Measurements from ENCODE around the gene TRIM29.
"Not testable (repeated sequence)": the region's sequence is repeated elsewhere in the genome, so short reads cannot be mapped to it uniquely, and the experiment has no call there.

TRIM29 gene, protein sequence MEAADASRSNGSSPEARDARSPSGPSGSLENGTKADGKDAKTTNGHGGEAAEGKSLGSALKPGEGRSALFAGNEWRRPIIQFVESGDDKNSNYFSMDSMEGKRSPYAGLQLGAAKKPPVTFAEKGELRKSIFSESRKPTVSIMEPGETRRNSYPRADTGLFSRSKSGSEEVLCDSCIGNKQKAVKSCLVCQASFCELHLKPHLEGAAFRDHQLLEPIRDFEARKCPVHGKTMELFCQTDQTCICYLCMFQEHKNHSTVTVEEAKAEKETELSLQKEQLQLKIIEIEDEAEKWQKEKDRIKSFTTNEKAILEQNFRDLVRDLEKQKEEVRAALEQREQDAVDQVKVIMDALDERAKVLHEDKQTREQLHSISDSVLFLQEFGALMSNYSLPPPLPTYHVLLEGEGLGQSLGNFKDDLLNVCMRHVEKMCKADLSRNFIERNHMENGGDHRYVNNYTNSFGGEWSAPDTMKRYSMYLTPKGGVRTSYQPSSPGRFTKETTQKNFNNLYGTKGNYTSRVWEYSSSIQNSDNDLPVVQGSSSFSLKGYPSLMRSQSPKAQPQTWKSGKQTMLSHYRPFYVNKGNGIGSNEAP

DNA sequence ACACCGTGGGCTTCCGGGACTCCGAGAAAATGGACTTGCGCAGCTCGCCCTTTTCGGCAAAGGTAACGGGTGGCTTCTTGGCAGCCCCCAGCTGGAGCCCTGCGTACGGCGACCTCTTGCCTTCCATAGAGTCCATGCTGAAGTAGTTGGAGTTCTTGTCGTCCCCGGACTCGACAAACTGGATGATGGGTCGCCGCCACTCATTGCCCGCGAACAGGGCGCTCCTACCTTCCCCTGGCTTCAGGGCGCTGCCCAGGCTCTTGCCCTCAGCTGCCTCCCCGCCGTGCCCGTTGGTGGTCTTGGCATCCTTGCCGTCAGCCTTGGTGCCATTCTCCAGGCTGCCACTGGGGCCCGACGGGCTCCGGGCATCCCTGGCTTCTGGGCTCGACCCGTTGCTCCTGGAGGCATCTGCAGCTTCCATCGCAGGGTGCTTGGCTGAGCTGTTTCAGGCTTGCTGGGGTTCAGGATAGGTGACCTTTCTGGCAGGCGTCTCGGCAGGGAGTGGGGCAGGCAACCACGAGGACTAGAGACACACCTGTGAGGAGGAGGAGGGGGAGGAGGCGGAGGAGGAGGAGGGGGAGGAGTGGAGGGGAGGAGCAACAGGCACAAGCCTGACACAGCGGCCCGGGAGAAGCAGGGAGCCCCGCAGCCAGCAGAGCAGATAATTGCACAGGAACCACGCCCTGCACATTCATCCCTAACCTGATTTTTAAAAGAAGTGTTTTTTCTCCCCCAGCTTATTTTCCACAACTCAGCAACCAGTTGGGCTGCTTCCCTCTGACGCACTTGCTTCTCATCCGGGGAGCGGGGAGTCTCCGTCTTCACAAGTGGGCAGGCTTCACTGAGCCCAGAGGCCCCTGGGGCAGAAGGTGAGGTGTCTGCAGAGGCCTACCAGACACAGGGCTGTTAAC lies at the start of gene TRIM29:
TSS of gene TRIM29 (minus strand) at position 503 of the 911 bp plus-strand sequence. CDS start at position 421, 82 bp downstream.
- DNase-seq (ENCODE audit: low spot score), result peak; percentile 0

DNA sequence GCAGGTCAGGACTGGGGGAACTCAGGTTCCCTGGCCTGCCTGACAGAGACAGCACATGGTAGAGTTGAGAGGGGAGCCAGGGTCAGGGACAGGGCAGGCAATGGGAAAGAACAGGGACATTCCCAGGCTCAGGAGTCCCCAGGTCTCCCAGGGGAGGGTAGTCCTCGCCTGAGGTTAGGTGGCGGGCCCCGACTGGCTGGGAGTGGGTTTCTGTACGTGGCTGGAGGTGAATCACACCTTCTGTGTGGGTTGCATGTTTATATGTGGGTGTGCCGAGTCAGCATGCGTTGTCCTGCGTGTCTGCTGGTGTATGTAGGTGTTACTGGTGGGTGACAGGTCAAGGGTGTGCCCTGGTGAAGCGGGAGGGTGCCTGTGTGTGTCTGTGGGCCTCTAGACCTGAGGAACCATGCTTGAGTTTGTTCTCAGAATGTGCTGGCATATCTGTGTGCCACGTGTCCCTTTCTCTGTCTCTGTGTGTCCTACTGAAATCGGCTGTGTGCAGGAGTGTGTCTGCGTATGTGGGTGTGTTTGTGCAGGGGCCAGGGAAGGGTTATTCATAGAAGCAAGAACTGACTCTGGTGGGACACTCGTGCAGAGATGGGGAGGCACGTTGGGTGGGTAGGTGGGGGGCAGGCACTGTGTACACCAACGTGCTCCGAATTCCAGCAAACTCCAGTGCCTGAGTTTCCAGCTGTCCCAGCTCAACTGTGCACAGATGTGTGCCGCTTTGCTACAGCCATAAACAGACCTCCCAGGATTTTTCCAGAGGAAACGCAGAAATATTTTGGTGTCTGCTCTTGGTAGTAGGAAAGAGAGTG lies 49.1 kb upstream of the TRIM29 start:
- no peak for DNase-seq (ENCODE audit: low spot score)

DNA sequence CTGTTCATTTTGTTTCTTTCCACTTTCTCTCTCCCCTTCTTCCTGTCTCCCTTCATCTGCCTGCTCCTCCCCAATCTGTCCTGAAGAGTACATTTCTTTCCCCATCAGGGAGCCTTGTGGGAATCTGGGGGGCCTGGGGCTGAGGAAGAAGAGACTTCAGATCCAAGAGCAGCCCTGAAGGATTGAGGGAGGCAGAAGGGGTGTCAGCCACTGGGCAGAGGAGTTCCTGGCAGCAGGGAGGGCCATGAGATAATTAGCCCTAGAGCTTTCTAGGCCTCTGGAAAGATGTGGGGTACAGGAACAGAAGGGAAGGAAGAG lies 48.5 kb upstream of the TRIM29 start:
- no peak for DNase-seq (ENCODE audit: low spot score)

DNA sequence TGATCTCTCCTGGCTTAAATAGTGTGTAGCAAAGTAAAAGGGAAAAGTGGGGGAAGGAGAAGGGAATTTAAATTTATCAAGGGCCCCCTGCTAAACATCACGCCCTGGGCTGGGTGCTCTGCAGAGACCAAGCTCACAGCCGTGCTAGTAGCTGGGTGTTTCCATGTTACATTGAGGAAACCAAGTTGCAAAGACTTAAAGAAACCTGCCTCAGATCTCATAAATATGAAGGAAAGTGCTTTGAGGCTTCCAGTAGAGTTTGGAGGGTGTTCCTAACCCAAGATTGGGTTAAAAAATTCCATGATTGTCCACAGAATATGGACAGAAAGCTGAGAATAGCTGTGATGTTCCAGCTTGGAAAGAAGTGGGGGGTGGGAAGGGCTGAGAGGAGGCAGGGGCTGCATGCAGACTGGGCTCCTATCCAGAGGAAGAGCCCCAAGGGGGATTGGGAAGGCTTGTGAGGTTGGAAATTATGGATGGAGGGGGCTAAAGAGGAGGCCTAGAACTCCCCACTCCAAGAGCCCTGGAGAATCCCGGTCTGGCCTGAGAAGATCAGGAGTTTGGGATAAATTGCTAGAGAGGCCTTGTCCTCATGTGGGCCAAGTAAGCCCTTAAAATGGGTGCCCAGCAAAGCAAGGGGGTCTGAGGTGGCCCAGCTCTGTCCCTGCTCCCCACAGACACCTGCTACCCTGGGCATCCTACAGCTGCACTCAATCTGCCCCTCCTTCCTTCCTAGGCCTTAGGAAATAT lies 48.0 kb upstream of the TRIM29 start:
- DNase-seq (ENCODE audit: low spot score), result no peak

DNA sequence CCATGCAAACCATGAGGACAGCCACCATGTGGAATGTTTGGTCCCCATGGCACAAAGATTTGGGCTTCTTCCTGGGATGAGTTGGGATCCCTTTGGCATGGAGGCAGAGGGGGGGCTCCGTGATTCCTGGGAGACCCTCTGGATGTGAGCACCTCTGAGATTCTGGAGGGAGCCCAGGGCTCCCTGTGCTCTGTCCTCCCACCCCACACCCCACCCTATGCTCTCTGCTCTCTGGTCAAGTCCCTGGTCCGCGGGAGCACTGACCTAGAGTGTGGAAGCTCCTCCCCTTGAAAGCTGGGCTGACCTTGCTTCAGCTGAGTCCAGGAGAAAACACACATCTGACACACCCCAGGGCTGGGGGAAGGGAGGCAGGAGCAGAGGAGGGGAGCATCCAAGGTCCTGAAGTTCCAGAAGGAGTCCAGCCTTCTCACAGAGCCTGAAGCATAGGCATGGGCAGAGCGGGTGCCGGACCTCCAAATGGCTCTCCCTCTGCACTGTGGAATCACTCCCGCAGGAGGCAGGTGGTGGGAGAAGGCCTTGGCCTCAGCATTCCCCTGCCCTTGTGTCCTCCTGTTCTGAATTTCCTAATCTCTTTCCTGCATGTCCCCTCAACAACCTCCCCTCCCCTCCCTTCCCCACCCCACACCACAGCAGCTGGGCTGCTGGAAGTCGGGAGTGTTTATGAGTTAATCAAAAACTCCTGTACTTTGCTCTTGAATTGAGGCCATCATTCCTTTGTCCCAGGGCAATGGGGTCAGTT lies 47.2 kb upstream of the TRIM29 start:
- no peak for DNase-seq (ENCODE audit: low spot score)

DNA sequence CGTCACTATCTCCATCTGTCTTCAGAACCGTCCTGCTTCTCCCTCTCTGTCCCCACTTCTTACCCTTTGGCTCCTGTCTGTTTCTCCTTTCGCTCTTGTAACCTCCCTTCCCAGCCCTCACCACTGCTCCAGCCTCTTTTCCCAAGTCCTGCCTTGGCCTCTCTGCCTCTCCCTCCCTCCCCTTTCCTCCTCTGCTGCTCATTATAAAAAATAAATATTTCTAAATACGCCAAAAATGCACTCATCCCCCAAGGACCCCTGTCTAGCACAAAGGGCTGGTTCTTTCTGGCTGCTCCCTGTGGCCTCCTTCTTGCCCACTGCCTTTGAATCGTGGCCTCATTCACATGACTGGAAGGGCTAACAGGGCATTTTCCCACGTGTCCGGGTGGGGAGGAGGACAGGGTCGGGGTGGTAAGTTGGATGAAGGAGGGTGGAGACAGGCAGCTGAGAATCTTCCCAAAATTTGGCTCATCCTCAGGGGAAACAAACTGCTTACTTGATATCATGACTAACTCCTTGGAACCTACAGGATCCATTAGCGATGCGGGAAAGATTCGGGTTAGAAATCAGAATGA lies 46.5 kb upstream of the TRIM29 start:
- no peak for DNase-seq (ENCODE audit: low spot score)

DNA sequence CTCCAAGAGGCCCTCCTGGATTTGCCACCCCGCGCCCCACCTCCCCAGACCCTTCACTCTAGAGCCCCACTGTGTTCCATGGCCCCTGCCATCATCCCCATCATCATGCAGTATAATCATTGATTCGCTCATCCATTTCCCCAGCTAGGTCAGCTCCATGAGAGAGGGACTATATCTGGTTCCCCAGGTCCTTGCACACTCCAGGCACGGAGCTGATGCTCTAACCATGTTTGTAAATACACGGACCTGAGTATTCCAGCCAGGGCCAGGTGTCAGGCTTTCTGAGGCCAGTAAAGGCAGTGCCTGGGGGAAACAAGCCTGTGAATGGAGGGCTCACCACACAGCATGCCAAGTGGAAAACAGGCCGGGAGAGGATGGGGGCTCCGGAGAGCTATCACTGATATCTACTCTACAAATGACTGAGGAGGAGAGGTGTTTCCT lies 45.8 kb upstream of the TRIM29 start:
- DNase-seq (ENCODE audit: low spot score), result no peak

DNA sequence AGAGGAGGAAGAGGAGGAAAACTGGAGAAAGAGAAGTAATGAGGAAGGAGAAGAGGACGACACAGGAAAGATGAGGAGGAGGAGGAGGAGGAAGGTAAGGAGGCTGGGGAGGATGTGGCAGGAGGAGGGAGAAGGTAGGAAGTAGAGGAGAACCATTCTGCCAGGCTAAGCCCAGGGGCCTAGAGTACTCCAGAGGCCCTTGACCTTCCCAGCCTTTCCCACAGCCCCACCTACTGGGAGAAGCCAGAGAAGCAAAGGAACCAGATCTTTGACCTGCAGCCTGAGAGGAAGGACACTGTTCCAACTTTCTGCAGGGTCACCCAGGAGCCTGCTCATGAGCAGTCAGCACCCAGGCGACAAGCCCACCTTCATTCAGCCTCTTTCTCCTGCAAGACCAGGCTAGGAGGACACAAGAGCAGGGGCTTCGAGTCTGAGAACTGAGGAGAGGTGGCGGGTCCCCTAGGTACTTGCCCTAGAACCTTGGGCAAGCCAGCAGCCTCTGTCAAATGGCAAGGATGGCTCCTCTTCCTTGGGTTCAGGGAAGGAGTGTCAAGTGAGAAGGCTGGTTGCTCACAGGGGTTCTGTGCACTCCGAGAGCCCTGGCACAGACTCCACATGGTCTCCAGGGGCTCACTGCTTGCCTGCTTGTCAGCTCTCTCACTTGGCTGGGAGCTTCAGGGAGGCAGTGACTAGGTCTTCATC lies 45.0 kb upstream of the TRIM29 start:
- DNase-seq (ENCODE audit: low spot score), result no peak

DNA sequence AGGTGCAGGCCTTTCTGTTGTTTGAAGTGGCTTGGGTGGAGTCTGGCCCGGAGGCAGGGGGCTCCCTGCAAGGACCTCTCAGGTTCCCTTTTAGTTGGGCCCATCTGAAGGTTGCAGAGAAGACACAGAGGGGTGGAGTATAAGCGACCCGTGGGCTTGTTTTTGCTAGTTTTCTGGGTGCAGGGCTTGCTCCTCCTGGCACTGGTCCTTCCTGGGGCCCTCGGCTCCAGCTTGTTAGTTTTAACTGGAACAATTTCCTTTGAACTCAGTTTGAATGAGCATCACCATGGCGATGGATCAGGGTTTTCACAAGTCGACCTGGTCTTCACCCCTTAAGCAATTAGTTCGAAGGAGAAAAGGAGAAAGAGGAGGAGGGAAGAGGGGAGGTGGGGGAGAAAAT lies 44.5 kb upstream of the TRIM29 start:
- no peak for DNase-seq (ENCODE audit: low spot score)

DNA sequence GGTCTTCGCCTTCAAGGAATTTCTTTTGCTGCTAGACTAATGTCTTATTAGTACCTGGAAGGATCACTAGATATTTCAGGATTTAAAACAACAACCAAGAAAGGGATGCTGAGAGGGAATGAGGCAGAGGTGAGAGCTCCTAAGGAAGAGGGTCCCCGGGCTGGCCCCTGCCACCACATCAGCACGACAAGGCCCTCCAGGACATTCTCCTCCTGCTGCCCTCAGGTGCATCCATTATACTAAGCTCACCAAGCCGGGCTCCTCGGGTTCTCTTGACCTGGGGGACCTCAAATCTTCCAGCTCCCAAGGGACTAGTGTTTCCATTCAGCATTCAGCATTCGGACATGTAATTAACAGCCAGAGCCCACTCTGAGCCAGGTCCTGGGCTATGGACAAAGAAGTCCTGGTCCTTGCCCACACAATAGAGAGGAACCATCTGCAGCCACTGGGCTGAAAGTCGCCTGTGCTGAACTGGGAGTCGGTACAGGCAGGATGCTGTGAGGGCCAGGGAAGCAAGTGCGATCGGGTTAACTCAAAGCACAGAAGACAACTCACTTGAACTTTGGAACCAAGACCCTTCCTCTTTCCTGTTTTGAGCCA lies 43.6 kb upstream of the TRIM29 start:
- no peak for DNase-seq (ENCODE audit: low spot score)

DNA sequence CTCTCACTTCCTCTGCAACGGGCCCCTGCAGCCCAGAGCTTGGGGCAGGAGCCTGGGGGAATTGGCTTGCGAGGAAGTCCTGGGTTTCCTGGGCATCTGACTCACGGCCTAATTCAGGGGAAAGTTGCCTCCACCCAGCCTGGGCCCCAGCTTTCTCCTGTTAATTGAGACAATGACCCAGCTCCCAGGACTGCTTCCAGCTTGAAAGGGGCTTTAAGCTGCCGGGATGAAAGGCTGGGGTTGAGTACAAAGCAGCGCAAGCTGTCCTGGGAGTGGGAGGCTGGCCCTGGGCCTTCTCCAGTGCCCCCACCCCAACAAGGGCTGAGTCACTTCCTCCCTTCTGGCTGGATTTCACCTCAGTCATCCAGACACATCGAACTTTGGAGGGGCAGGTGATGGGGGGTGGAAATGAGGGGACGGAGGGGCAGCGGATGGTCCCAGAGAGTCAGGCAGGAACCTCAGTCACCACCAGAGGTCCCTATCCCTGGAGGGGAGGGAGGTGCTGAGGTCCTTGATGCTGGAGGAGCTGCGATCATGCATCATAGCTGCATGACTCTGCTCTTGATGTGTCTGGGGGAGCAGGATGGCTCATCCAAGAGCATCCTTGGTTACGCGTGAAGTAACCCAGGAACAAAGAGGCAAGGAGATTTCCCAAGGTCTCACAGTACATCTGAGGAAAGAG lies 42.8 kb upstream of the TRIM29 start:
- DNase-seq (ENCODE audit: low spot score), result no peak

DNA sequence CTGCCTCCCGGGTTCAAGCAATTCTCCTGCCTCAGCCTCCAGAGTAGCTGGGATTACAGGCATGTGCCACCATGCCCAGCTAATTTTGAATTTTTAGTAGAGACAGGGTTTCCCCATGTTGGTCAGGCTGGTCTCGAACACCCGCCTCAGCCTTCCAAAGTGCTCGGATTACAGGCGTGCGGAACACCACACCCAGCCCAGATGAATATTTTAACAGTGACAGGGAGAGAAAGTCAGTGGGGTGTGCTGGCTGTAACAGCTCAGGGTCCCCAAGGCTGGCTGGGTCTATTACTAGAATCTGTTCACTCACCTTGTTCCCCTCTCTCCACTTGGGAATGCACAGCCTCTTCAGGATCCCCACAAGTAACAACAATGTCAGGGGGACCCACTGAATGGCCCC lies 42.1 kb upstream of the TRIM29 start:
- not testable (repeated sequence) for DNase-seq (ENCODE audit: low spot score)

DNA sequence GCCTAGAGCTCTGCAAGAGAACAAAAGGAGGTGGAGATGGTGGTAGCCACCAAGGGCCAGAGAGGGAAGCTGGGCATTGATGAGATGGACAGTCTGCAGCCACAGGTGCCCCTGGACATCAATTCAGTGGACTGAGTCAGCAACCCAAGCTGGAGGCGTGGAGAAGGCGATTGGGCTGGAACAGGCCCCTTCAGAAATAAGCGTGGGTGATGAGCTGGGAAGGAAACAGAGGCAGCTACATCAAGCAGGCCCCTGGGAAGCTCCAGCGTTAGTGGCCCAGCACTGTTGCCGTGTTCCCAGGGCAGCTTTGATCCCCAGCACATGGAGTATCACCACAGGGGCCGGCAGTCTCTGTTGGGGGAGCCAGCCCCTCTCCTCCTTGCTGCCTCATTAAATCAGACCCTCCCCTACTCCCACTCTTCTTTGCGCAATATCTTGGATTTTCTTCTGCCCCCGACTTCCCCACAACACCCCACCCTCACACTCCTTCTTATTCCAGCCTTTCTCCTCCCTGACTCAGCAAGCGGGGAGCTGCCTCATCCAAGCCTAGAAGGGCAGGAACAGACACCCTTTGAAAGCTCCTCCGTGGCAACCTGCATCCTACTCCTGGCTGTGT lies 41.3 kb upstream of the TRIM29 start:
- DNase-seq (ENCODE audit: low spot score), result no peak

DNA sequence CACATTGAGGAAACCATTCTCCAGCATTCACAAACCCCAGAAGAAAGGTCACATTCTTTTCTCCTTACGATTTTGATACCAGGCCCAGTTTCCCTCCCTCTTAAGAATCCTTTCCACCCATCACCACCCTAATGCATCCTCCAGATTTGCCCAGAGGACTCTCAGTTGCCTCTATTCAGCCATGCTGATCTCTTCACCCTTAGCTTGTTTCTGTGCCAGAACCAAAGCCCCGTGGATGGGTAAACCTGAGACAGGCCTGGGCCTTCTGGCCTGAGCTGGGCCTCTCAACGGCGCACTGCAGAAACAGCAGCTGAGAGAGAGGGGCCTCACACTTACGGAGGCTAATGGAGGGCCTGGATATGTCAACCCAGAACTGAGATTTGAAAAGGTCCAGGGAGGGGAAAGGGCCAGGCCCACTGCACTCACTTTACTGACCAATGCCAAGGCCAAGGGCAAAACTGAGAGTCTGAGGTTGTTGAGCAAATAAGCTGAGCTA lies 40.7 kb upstream of the TRIM29 start:
- no peak for DNase-seq (ENCODE audit: low spot score)

DNA sequence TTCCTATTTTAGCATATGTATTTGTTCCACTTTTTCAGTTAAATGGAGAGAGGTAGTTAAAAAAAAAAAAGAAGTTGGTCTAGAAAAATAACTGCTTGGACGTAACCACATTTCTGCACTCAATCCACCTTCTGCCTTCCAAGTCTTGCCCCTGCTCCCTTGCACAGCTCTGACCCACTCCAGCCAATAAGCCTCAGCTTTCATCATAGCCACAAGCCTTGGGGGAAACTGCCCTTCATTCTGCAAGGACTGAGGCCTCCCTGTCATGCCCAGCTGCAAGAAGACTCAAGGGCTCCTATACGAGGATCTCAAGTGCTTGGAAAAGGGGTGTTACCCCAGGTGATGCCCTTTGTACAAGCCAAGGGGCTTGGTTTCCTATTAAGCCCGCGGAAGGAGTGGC lies 37.0 kb upstream of the TRIM29 start:
- DNase-seq (ENCODE audit: low spot score), result no peak

DNA sequence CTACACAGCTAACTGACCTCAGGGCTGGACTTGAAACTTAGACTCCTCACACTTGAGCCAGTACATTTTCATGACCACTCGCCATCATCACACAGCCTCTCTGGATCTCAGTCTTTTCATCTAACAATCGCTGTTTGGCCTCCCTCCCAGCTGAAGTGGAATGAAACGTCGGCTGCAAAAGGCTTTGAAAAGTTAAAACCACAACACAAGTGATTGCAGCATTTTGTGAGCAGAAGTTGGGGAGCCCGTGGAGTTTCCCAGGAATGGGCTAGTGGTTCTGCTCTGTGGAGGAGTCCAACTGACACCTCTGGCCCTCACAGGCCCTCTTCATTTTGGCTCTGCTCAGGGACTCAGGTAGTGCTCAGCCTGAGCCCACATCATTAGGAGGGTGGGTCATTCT lies 35.9 kb upstream of the TRIM29 start:
- DNase-seq (ENCODE audit: low spot score), result no peak

DNA sequence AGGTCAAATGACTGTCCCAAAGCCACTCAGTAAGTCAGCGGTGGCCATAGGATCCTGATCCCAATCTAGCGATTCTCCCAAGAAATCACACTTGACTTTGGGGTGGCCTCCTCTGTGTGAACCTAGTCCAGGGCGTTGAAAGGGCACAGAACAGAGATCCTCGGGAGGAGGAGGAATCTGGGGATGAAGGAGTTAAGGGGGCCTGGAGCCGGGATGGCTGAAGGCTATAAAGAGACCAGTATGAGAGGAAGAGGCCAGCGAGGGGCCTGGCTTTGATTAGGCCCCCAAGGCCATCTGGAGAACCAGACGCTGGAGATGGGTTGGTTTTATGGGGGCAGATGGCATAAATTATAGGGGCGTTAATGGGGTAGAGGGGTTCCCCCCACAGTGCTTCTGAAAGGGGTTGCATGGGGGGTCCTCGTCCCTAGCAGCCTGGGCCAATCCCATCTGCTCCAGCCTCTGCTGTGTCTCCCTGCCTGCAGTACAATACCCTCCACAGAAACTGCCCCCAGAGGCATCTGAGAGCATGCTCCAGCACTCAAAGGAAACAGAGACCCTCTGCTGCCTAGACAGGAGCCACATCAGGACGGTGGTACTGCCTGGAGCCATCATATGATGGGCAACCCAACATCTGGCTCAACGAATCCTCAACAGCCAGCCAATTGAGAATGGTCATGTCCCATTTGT lies 35.2 kb upstream of the TRIM29 start:
- DNase-seq (ENCODE audit: low spot score), result no peak

Data from hepatic stellate cell (primary cell).